HK-2 (cell line): ENCODE results near the gene NBPF4.
"Not testable (repeated sequence)": the region's sequence is repeated elsewhere in the genome, so short reads cannot be mapped to it uniquely, and the experiment has no call there.

Source experiments
- DNase-seq: peaks from one replicate; pipeline ENCODE4 v3.0.0-alpha.2; 2018; ENCODE audit not compliant: unreplicated experiment

NBPF4 gene

GRCh38 chr1:108214641-108215465 is 29.0 kb downstream of the NBPF4 start:
- not testable (repeated sequence) for DNase-seq

DNA sequence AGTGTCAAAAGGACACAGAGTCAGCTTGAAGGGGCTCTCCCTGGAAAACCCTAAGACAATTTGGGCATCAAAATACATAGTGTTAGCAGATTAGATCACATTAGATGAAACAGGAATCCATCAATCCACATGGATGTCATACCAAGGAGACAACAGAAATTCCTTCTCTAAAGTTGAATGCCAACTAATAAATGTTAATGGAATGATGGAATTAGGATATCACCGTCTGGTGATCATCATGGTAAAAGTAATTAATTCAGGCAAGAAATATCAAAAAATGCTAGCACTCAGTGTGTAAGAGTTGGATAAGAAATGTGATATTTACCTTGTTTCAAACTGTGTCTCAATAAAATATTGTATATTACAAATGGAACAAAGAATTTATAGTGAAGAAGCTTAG is 32.9 kb downstream of the NBPF4 start:
- DNase-seq: no peak

GRCh38 chr1:108209456-108210108 is 34.3 kb downstream of the NBPF4 start:
- DNase-seq: no peak

GRCh38 chr1:108208724-108209446 is 35.0 kb downstream of the NBPF4 start:
- no peak for DNase-seq

GRCh38 chr1:108203582-108203981 is 40.3 kb downstream of the NBPF4 start:
- DNase-seq: not testable (repeated sequence)

DNA sequence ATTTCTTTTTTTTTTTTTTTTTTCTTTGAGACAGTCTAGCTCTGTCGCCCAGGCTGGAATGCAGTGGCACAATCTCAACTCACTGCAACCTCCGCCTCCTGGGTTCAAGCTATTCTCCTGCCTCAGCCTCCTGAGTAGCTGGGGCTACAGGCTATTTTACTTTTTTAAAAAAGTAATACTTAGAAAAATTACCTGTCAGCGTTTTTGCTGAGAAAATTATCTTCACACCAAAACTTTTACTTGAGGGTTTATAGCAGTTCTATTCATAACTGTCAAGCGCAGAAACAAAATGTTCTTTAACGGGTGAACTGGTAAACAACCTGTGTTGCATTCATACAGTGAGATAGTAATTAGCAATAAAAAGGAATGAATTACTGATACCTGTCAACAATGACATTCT is 42.2 kb downstream of the NBPF4 start:
- DNase-seq: no peak

DNA sequence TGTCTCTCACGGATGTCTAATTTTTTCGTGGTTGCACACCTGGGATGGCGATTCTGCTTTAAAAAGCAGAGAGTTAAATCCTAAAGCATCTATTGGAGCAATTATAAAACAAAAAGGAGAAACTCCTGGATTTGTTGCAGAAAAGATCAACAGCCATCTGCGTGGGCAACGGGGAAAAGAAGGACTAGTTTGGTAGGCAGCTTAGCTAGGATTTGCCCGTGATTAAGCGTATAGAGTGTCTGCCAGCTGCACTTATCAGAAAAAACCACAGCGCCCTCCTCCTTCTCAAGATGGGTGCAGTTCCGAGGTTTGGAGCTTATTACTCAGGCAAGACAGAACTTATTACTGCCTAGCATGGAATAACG is 43.2 kb downstream of the NBPF4 start:
- DNase-seq: peak; percentile 51

GRCh38 chr1:108199781-108200686 is 43.8 kb downstream of the NBPF4 start, which contains the start of gene SLC25A24:
Gene SLC25A24 (minus strand): TSS chr1:108200343. CDS start chr1:108200138, 205 bp downstream.
- peak; percentile 85 for DNase-seq

DNA sequence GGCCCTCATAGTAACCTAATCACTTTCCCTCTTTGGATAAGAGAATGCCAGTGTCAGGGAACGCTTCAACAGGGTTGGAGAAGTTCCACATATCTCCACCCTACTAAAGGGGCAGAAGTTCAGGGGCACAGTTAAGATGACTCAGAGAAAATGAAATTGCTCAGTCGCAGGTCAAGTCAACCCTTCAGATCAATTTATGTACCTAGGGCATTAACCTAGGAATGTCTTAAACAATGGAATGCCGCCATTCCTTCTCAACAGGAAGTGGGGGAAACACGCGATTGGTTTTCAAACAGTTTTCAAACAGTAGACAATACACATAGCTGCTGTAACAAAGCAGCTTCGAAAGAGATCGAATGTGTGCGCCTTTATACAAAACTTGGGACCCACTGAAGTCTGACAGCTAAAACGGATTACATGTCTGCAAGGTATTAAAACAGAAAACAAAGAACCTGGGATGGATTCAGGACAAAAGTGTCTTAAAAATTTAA is 44.6 kb downstream of the NBPF4 start:
- peak; percentile 29 for DNase-seq

DNA sequence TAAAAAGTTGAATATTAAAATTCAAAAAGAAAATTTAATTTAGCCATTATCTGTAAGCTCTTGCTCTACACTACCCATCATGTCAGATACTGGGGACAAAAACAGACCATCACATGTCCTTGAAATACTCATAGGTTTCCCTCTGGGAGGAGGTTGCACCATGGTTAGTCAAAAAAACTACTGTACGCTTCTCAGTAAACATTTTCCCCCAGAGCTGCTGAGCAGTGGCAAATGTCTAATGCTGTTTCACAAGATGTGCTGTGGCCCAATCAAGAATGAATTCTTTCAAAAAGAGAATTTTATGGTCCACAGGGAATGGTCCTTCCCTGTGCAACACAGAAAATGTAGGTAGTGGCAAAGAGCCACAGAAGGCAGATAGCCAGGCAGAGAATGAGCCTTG is 49.8 kb downstream of the NBPF4 start:
- DNase-seq: no peak

GRCh38 chr1:108193333-108193732 is 50.5 kb downstream of the NBPF4 start:
- no peak for DNase-seq

- no peak for DNase-seq
Observed at GRCh38 chr1:108192581-108192980, 51.3 kb downstream of the NBPF4 start.

DNA sequence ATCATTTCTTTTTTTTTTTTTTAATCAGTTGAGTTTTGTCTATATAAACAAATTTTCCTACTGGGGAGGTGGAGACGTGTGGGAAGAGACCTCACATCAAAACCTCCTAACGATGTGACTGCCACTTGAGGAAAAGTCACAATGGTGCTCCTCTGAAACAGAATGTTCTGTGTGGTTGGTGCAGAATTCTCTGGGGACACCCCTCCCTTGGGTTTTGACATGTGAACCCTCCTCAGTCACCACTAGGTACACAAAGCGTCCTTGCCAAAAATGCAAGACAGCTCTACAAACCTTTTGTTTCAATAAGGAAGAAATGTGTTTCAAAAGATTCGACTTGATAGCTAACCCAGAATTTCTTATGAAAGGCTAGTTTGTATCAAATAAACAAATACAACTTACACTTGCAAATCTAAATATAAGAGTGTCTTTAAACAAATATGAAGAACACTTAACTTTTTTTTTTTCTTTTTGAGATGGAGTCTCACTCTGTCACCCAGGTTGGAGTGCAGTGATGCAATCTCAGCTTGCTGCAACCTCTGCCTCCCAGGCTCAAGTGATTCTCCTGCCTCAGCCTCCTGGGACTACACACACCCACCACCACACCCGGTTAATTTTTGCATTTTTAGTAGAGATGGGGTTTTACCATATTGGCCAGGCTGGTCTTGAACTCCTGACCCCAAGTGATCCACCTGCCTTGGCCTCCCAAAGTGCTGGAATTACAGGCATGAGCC is 53.0 kb downstream of the NBPF4 start:
- DNase-seq: no peak

GRCh38 chr1:108190001-108190634 is 53.8 kb downstream of the NBPF4 start:
- DNase-seq: no peak

- DNase-seq: no peak
Observed at GRCh38 chr1:108188801-108189200, 55.1 kb downstream of the NBPF4 start.

GRCh38 chr1:108182959-108183700 is 60.7 kb downstream of the NBPF4 start:
- no peak for DNase-seq

GRCh38 chr1:108179018-108179417 is 64.9 kb downstream of the NBPF4 start:
- DNase-seq: no peak
